GM23338 (cell line): Measurements from ENCODE around the gene STX4. TPM values are rescaled to one million over a fixed set of nuclear protein-coding genes. Genes with fewer than 3 reads are reported as not detected.

ENCODE experiments used
- ATAC-seq: fragments of 200-7000 bp; cut with Tn5 transposase; 3 replicates; pipeline ENCODE4 v1.9.1; 2020
- DNase-seq: peaks from one replicate; pipeline ENCODE4 v3.0.0-alpha.2; 2015; ENCODE audit warnings: low spot score
- H2AFZ ChIP-seq: fragments of 200-600 bp; sonication (generic); 2 replicates; pipeline ENCODE4 v1.8.0; 2016; ENCODE audit warnings: antibody characterized with exemption, mild to moderate bottlenecking, moderate library complexity
- H3F3A ChIP-seq: fragments of 200-600 bp; sonication (generic); replicated peaks from 2 replicates; pipeline ENCODE4 v1.8.0; 2017; ENCODE audit warnings: antibody characterized with exemption, mixed run types, low read depth
- H3K27ac ChIP-seq: fragments of 200-600 bp; sonication (generic); 2 replicates; pipeline ENCODE4 v1.6.1; 2016; ENCODE audit warnings: low read depth
- H3K27me3 ChIP-seq: fragments of 200-600 bp; sonication (generic); 2 replicates; pipeline ENCODE4 v1.8.0; 2016; ENCODE audit warnings: mild to moderate bottlenecking, mixed run types, moderate library complexity; ENCODE audit not compliant: insufficient read depth
- H3K36me3 ChIP-seq: fragments of 200-600 bp; sonication (generic); 2 replicates; pipeline ENCODE4 v1.8.0; 2016; ENCODE audit warnings: mild to moderate bottlenecking; ENCODE audit not compliant: insufficient read depth
- H3K4me1 ChIP-seq: fragments of 200-600 bp; sonication (generic); 2 replicates; pipeline ENCODE4 v1.8.0; 2016; ENCODE audit warnings: mild to moderate bottlenecking, moderate library complexity; ENCODE audit not compliant: insufficient read depth
- H3K4me2 ChIP-seq: fragments of 200-600 bp; sonication (generic); 2 replicates; pipeline ENCODE4 v1.7.1; 2017; ENCODE audit warnings: mixed run types
- H3K4me3 ChIP-seq: fragments of 200-600 bp; sonication (generic); 2 replicates; pipeline ENCODE4 v1.6.1; 2016; ENCODE audit warnings: mixed run types
- H3K79me2 ChIP-seq: fragments of 200-600 bp; sonication (generic); replicated peaks from 2 replicates; pipeline ENCODE4 v1.8.0; 2017; ENCODE audit warnings: mild to moderate bottlenecking; ENCODE audit not compliant: insufficient read depth
- H3K9me2 ChIP-seq: fragments of 200-600 bp; sonication (generic); 2 replicates; pipeline ENCODE4 v1.8.0; 2017; ENCODE audit not compliant: insufficient read depth
- H4K20me1 ChIP-seq: fragments of 200-600 bp; sonication (generic); replicated peaks from 2 replicates; pipeline ENCODE4 v1.8.0; 2017; ENCODE audit warnings: mild to moderate bottlenecking; ENCODE audit not compliant: insufficient read depth
- H3K27ac Mint-ChIP-seq: 2 replicates; pipeline ENCODE4 v1.8.0; 2020; ENCODE audit warnings: inconsistent platforms, mild to moderate bottlenecking, moderate library complexity, mixed read lengths
- H3K27me3 Mint-ChIP-seq: 3 replicates; pipeline ENCODE4 v1.8.0; 2022; ENCODE audit warnings: low read depth, mild to moderate bottlenecking, moderate library complexity, mixed read lengths, inconsistent platforms; ENCODE audit not compliant: insufficient read depth, poor library complexity
- H3K36me3 Mint-ChIP-seq: 3 replicates; pipeline ENCODE4 v1.8.0; 2021; ENCODE audit warnings: low read depth, mild to moderate bottlenecking, inconsistent platforms, moderate library complexity, mixed read lengths
- H3K4me1 Mint-ChIP-seq: 3 replicates; pipeline ENCODE4 v1.8.0; 2020; ENCODE audit warnings: mild to moderate bottlenecking, inconsistent platforms, mixed read lengths
- H3K4me3 Mint-ChIP-seq: 3 replicates; pipeline ENCODE4 v1.8.0; 2021; ENCODE audit warnings: moderate library complexity, mild to moderate bottlenecking, inconsistent platforms, mixed read lengths
- H3K9me3 Mint-ChIP-seq: 3 replicates; pipeline ENCODE4 v1.8.0; 2020; ENCODE audit warnings: moderate library complexity, mild to moderate bottlenecking, inconsistent platforms, mixed read lengths
- CREB1 ChIP-seq: fragments of 250-450 bp; sonication (Bioruptor Pico); IDR thresholded peaks from 2 replicates; pipeline ENCODE4 v1.5.0; 2020; ENCODE audit warnings: low read depth, mild to moderate bottlenecking, moderate library complexity
- CTCF ChIP-seq, 2 experiments: fragments of 200-600 bp in 1 of 2; sonication (generic) in 1 of 2; conservative IDR thresholded peaks; 2 replicates each; pipeline versions ENCODE4 v1.5.1 to v1.6.1; 2016 to 2017; ENCODE audit warnings: antibody characterized with exemption in 2 of 2, low read depth in 2 of 2, mild to moderate bottlenecking in 2 of 2, moderate library complexity in 1 of 2
- EZH2 ChIP-seq: fragments of 200-600 bp; sonication (generic); IDR thresholded peaks from one replicate; pipeline ENCODE4 v1.8.0; 2017; ENCODE audit warnings: antibody characterized with exemption, mild to moderate bottlenecking, low read depth; ENCODE audit not compliant: unreplicated experiment
- EZH2phosphoT487 ChIP-seq: fragments of 200-600 bp; sonication (generic); IDR thresholded peaks from one replicate; pipeline ENCODE4 v1.8.1; 2018; ENCODE audit warnings: antibody characterized with exemption; ENCODE audit not compliant: unreplicated experiment
- JUNB ChIP-seq: IDR thresholded peaks from one replicate; pipeline ENCODE4 v1.6.1; 2016; ENCODE audit warnings: antibody characterized with exemption; ENCODE audit not compliant: unreplicated experiment
- NANOG ChIP-seq: IDR thresholded peaks from 2 replicates; pipeline ENCODE4 v1.6.1; 2016; ENCODE audit warnings: antibody characterized with exemption, borderline replicate concordance
- STAT1 ChIP-seq: IDR thresholded peaks from one replicate; pipeline ENCODE4 v1.6.1; 2016; ENCODE audit warnings: antibody characterized with exemption; ENCODE audit not compliant: unreplicated experiment
- ZNF114 ChIP-seq: fragments of 250-450 bp; sonication (Bioruptor Pico); IDR thresholded peaks from 2 replicates; pipeline ENCODE4 v1.5.0; 2020; ENCODE audit warnings: mild to moderate bottlenecking, moderate library complexity
- polyA plus RNA-seq: library from polyadenylated mRNA; unstranded; fragments of >200 nt; fragmentation: Nextera tagmentation; extraction: Ambion mirVana; gene quantifications from 2 replicates; pipeline ENCODE4 v1.2.1, GENCODE V29; 2016
- total RNA-seq: library from RNA; depleted of rRNA; stranded (reverse); fragments of >200 nt; shearing (Covaris generic); gene quantifications from 2 replicates; pipeline ENCODE4 v1.2.3, GENCODE V29; 2014
- TF ChIP-seq, protein P1 (sequence below): IDR thresholded peaks from one replicate; pipeline ENCODE4 v1.6.1; 2018; ENCODE audit warnings: antibody characterized with exemption; ENCODE audit not compliant: unreplicated experiment

The STX4 gene
- total and polyA plus RNA-seq, 2 experiments from 2014 or later: 13.0 to 39.3 TPM

- TF ChIP-seq, protein P1, sequence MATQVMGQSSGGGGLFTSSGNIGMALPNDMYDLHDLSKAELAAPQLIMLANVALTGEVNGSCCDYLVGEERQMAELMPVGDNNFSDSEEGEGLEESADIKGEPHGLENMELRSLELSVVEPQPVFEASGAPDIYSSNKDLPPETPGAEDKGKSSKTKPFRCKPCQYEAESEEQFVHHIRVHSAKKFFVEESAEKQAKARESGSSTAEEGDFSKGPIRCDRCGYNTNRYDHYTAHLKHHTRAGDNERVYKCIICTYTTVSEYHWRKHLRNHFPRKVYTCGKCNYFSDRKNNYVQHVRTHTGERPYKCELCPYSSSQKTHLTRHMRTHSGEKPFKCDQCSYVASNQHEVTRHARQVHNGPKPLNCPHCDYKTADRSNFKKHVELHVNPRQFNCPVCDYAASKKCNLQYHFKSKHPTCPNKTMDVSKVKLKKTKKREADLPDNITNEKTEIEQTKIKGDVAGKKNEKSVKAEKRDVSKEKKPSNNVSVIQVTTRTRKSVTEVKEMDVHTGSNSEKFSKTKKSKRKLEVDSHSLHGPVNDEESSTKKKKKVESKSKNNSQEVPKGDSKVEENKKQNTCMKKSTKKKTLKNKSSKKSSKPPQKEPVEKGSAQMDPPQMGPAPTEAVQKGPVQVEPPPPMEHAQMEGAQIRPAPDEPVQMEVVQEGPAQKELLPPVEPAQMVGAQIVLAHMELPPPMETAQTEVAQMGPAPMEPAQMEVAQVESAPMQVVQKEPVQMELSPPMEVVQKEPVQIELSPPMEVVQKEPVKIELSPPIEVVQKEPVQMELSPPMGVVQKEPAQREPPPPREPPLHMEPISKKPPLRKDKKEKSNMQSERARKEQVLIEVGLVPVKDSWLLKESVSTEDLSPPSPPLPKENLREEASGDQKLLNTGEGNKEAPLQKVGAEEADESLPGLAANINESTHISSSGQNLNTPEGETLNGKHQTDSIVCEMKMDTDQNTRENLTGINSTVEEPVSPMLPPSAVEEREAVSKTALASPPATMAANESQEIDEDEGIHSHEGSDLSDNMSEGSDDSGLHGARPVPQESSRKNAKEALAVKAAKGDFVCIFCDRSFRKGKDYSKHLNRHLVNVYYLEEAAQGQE: no peak
- TF ChIP-seq STAT1 (no peak), EZH2phosphoT487 (no peak), NANOG (no peak), ZNF114 (CRISPR knock-in tag) (no peak), JUNB (no peak), CREB1 (CRISPR knock-in tag) (no peak)
Measured at GRCh38 chr16:31080756-31081419, 47.5 kb downstream of the STX4 start (continued).

GRCh38 chr16:31081428-31082351, 48.3 kb downstream of the STX4 start:
- Mint-ChIP-seq H3K4me1 (peaks cover 5% of the 10 kb centered on the region; the same call in 1 of the 3 replicates), H3K36me3 (peaks cover 51% of the 10 kb centered on the region), H3K9me3 (no peaks in the 10 kb centered on the region), H3K27me3 (peaks cover 6% of the 10 kb centered on the region), H3K4me3 (no peak overlapping the region), H3K27ac (no peak overlapping the region)
- H3K27me3 ChIP-seq: no peaks in the 10 kb centered on the region
- DNase-seq (no peak), ATAC-seq (no peak)
- H3K4me1 ChIP-seq: no peaks in the 10 kb centered on the region
- H2AFZ ChIP-seq: no peak overlapping the region
- peaks cover 7% of the 10 kb centered on the region; the same call in 1 of the 2 replicates for H3K36me3 ChIP-seq
- H3F3A ChIP-seq: no peaks in the 10 kb centered on the region
- H3K79me2 ChIP-seq: peaks cover 2% of the 10 kb centered on the region; the same call in 1 of the 2 replicates
- no peak overlapping the region for H3K4me2 ChIP-seq
- H3K9me2 ChIP-seq: no peaks in the 10 kb centered on the region
- H3K4me3 ChIP-seq: no peak overlapping the region
- no peaks in the 10 kb centered on the region; the same call in 1 of the 2 replicates for H4K20me1 ChIP-seq
- H3K27ac ChIP-seq: no peak overlapping the region
- no peak for TF ChIP-seq EZH2phosphoT487
- TF ChIP-seq EZH2: no peak
- TF ChIP-seq CTCF (conservative IDR thresholded peaks at IDR 0.05; ENCODE audit: low read depth in 2 of 2): no peak
- TF ChIP-seq, protein P1: no peak
